HEK293 (cell line): ENCODE measurements around the gene TBL1X.

ENCODE experiments used
- CTCF ChIP-seq: fragments of 450-650 bp; formaldehyde crosslinking; IDR thresholded peaks from 2 replicates; pipeline ENCODE4 v1.5.1; 2016; ENCODE audit warnings: missing biosample characterization, missing genetic modification characterization
- REPIN1 ChIP-seq: fragments of 450-650 bp; formaldehyde crosslinking; IDR thresholded peaks from 2 replicates; pipeline ENCODE4 v1.5.1; 2017; ENCODE audit warnings: missing biosample characterization, missing genetic modification characterization, low read depth
- SETDB1 ChIP-seq: IDR thresholded peaks from one replicate; pipeline ENCODE4 v1.6.1; 2017; ENCODE audit warnings: mild to moderate bottlenecking, low read length, moderate library complexity, mixed read lengths; ENCODE audit not compliant: insufficient read length
- ZBTB20 ChIP-seq: fragments of 450-650 bp; formaldehyde crosslinking; IDR thresholded peaks from 2 replicates; pipeline ENCODE4 v1.5.1; 2016; ENCODE audit warnings: missing biosample characterization, missing genetic modification characterization
- ZNF133 ChIP-seq: fragments of 450-650 bp; formaldehyde crosslinking; IDR thresholded peaks from 2 replicates; pipeline ENCODE4 v1.5.1; 2016; ENCODE audit warnings: missing biosample characterization, missing genetic modification characterization
- ZNF140 ChIP-seq: fragments of 450-650 bp; formaldehyde crosslinking; IDR thresholded peaks from 2 replicates; pipeline ENCODE4 v1.5.1; 2016; ENCODE audit warnings: missing biosample characterization, missing genetic modification characterization
- ZNF146 ChIP-seq: fragments of 450-650 bp; formaldehyde crosslinking; IDR thresholded peaks from 2 replicates; pipeline ENCODE4 v1.5.1; 2016; ENCODE audit warnings: missing biosample characterization, missing genetic modification characterization
- ZNF184 ChIP-seq: fragments of 450-650 bp; IDR thresholded peaks from 2 replicates; pipeline ENCODE4 v1.5.1; 2018; ENCODE audit warnings: missing biosample characterization, mild to moderate bottlenecking, missing genetic modification characterization
- ZNF24 ChIP-seq: fragments of 450-650 bp; formaldehyde crosslinking; IDR thresholded peaks from 2 replicates; pipeline ENCODE4 v1.5.1; 2016; ENCODE audit warnings: missing biosample characterization, missing genetic modification characterization
- ZNF518A ChIP-seq: fragments of 450-650 bp; formaldehyde crosslinking; conservative IDR thresholded peaks from 2 replicates; pipeline ENCODE4 v1.5.1; 2016; ENCODE audit warnings: low read depth, missing biosample characterization, missing genetic modification characterization

GRCh38 chrX:9431281-9431680 lies 33.6 kb upstream of the TBL1X start:
- TF ChIP-seq ZBTB20 (tag by site-specific recombination) (no peak), ZNF518A (no peak), ZNF133 (tag by site-specific recombination) (no peak), ZNF140 (tag by site-specific recombination) (no peak), ZNF184 (no peak), ZNF146 (tag by site-specific recombination) (no peak), SETDB1 (no peak), REPIN1 (tag by site-specific recombination) (no peak), CTCF (tag by site-specific recombination) (no peak), ZNF24 (tag by site-specific recombination) (no peak)
